Endothelial cell of umbilical vein (primary cell): ENCODE measurements around the gene C3orf62. TPM values are rescaled to one million over a fixed set of nuclear protein-coding genes. Genes with fewer than 3 reads are reported as not detected.

Experiments
- BruUV-seq: library from RNA; stranded (reverse); fragments of 400-500 nt; replicated peaks from 2 replicates; lab custom pipeline; 2021; lab: Mats Ljungman, UMichigan
- CTCF ChIA-PET: fragments of 300-600, 350-600 bp; sonication (Branson Sonifier 250); formaldehyde crosslinking; loops from one replicate; lab custom pipeline; 2021; ENCODE audit warnings: antibody characterized with exemption, inconsistent platforms; lab: Charles Lee
- POLR2A ChIA-PET: fragments of 300-600, 350-600 bp; sonication (Branson Sonifier 250); formaldehyde crosslinking; loops from one replicate; lab custom pipeline; 2021; ENCODE audit warnings: antibody characterized with exemption, inconsistent platforms; lab: Charles Lee
- DNase-seq: peaks from one replicate; pipeline ENCODE4 v3.0.0-alpha.2; 2011; ENCODE audit warnings: low read depth, low spot score
- FAIRE-seq: peaks from 2 replicates; lab custom pipeline; 2011; peaks lifted over from hg19 to GRCh38; lab: Jason Lieb, UNC
- H2AFZ ChIP-seq: 2 replicates; pipeline ENCODE4 v1.6.0; 2012; ENCODE audit warnings: low read depth, low read length, control low read depth, inconsistent platforms
- H3K27ac ChIP-seq: 2 replicates; pipeline ENCODE4 v1.5.1; 2011; ENCODE audit warnings: low read depth, mild to moderate bottlenecking, control low read depth, low read length, moderate library complexity; ENCODE audit not compliant: insufficient read depth
- H3K27me3 ChIP-seq, 2 experiments: 2 replicates each; pipeline versions ENCODE4 v1.6.0 to v1.6.1; 2011; ENCODE audit warnings: low read length in 2 of 2, mixed read lengths in 1 of 2; ENCODE audit not compliant: control insufficient read depth in 2 of 2, insufficient read depth in 2 of 2
- H3K36me3 ChIP-seq, 2 experiments: 2 replicates in 1 of 2; 3 replicates in 1 of 2; pipeline ENCODE4 v1.5.1; 2011; ENCODE audit warnings: low read length in 2 of 2, mild to moderate bottlenecking in 1 of 2, moderate library complexity in 1 of 2; ENCODE audit not compliant: control insufficient read depth in 2 of 2, insufficient read depth in 2 of 2; ENCODE audit errors: extremely low read depth in 1 of 2
- H3K4me1 ChIP-seq: 3 replicates; pipeline ENCODE4 v1.5.1; 2011; ENCODE audit warnings: mild to moderate bottlenecking, low read length; ENCODE audit not compliant: control insufficient read depth, insufficient read depth; ENCODE audit errors: extremely low read depth
- H3K4me2 ChIP-seq: 2 replicates; pipeline ENCODE4 v1.6.1; 2011; ENCODE audit warnings: low read length, control low read depth, mixed read lengths; ENCODE audit not compliant: insufficient read depth
- H3K4me3 ChIP-seq, 3 experiments: fragments of 200-600 bp in 1 of 3; sonication (generic), shearing (Covaris generic) in 1 of 3; replicated peaks in 1 of 3; 2 replicates each; pipeline ENCODE4 v1.5.1; 2011 to 2016; ENCODE audit warnings: control low read depth in 3 of 3, low read length in 3 of 3, mild to moderate bottlenecking in 2 of 3, inconsistent platforms in 1 of 3, low read depth in 1 of 3, moderate library complexity in 1 of 3; ENCODE audit not compliant: insufficient read depth in 1 of 3
- H3K79me2 ChIP-seq: 2 replicates; pipeline ENCODE4 v1.6.0; 2012; ENCODE audit warnings: low read length, inconsistent platforms; ENCODE audit not compliant: control insufficient read depth, insufficient read depth
- H3K9ac ChIP-seq: replicated peaks from 2 replicates; pipeline ENCODE3; 2011; ENCODE audit warnings: low read length, control low read depth; ENCODE audit not compliant: insufficient read depth; ENCODE audit errors: extremely low read depth
- H3K9me1 ChIP-seq: replicated peaks from 3 replicates; pipeline ENCODE4 v1.6.0; 2011; ENCODE audit warnings: mild to moderate bottlenecking, low read length; ENCODE audit not compliant: control insufficient read depth, insufficient read depth; ENCODE audit errors: extremely low read depth
- H3K9me3 ChIP-seq: replicated peaks from 2 replicates; pipeline ENCODE4 v1.5.1; 2012; ENCODE audit warnings: low read length, inconsistent platforms; ENCODE audit not compliant: control insufficient read depth, insufficient read depth
- H4K20me1 ChIP-seq: replicated peaks from 2 replicates; pipeline ENCODE3; 2011; ENCODE audit warnings: mild to moderate bottlenecking, low read length; ENCODE audit not compliant: control insufficient read depth, insufficient read depth; ENCODE audit errors: extremely low read depth
- EZH2 ChIP-seq: IDR thresholded peaks from 2 replicates; pipeline ENCODE4 v1.6.1; 2012; ENCODE audit warnings: borderline replicate concordance, low read depth, mild to moderate bottlenecking, moderate library complexity, low read length, inconsistent platforms; ENCODE audit not compliant: severe bottlenecking
- FOS ChIP-seq: IDR thresholded peaks from 2 replicates; pipeline ENCODE4 v1.6.1; 2011; ENCODE audit warnings: mild to moderate bottlenecking, low read length, moderate library complexity, borderline replicate concordance; ENCODE audit not compliant: insufficient read depth
- GATA2 ChIP-seq: IDR thresholded peaks from 2 replicates; pipeline ENCODE4 v1.7.0; 2011; ENCODE audit warnings: low read depth, mild to moderate bottlenecking, moderate library complexity, mixed read lengths, low read length; ENCODE audit not compliant: insufficient read length, insufficient read depth
- JUN ChIP-seq: IDR thresholded peaks from 2 replicates; pipeline ENCODE4 v1.6.1; 2011; ENCODE audit warnings: borderline replicate concordance, low read depth; ENCODE audit not compliant: insufficient read length, insufficient read depth
- MAX ChIP-seq: IDR thresholded peaks from 2 replicates; pipeline ENCODE4 v1.6.1; 2011; ENCODE audit not compliant: insufficient read depth, insufficient read length
- MYC ChIP-seq: IDR thresholded peaks from one replicate; pipeline ENCODE4 v1.6.1; 2011; ENCODE audit warnings: mild to moderate bottlenecking, low read depth, low read length
- POLR2A ChIP-seq: IDR thresholded peaks from 2 replicates; pipeline ENCODE4 v1.6.1; 2012; ENCODE audit warnings: low read depth, mild to moderate bottlenecking, control low read depth, low read length
- POLR2AphosphoS5 ChIP-seq: IDR thresholded peaks from 2 replicates; pipeline ENCODE4 v1.6.1; 2012; ENCODE audit warnings: low read depth, mild to moderate bottlenecking, control low read depth, low read length, moderate library complexity; ENCODE audit not compliant: insufficient read depth
- dilution Hi-C: fragments of 300-500 bp; cut with MboI; formaldehyde crosslinking; loops from one replicate; pipeline ENCODE4 v1.15.0; 2019; ENCODE audit warnings: low sequenced_read_pairs; ENCODE audit not compliant: extremely low pct_ligation_motif_present
- intact Hi-C: fragments of 100-400 bp; cut with micrococcal nuclease; formaldehyde crosslinking; loops from one replicate; pipeline ENCODE4 v1.10.0; 2022
- polyA plus RNA-seq, 4 experiments: library from polyadenylated mRNA; depleted of rRNA in 3 of 4; stranded (reverse) in 3 of 4; unstranded in 1 of 4; fragments of >200 nt; gene quantifications; 2 replicates each; pipeline versions ENCODE4 v1.2.1 to v1.2.3, GENCODE V29; 2011 to 2012; ENCODE audit warnings: missing spikeins in 1 of 4
- total RNA-seq: library from RNA; stranded (reverse); gene quantifications from 2 replicates; pipeline ENCODE4 v1.2.3, GENCODE V29; 2021
- TF ChIP-seq, protein P1 (sequence below), 2 donors: IDR thresholded peaks; 1 replicate in 1 of 2; 2 replicates in 1 of 2; pipeline ENCODE4 v1.5.1; 2011; ENCODE audit warnings: low read length in 2 of 2, mild to moderate bottlenecking in 2 of 2, moderate library complexity in 2 of 2, control low read depth in 1 of 2, inconsistent platforms in 1 of 2, low read depth in 1 of 2; ENCODE audit not compliant: insufficient read depth in 1 of 2; ENCODE audit errors: extremely low read depth in 1 of 2

Gene C3orf62
- total and polyA plus RNA-seq, 2 donors (not counting 3 experiments of a cell fraction or from before 2014, with no cell fraction given), result 2.8 to 5.6 TPM

DNA sequence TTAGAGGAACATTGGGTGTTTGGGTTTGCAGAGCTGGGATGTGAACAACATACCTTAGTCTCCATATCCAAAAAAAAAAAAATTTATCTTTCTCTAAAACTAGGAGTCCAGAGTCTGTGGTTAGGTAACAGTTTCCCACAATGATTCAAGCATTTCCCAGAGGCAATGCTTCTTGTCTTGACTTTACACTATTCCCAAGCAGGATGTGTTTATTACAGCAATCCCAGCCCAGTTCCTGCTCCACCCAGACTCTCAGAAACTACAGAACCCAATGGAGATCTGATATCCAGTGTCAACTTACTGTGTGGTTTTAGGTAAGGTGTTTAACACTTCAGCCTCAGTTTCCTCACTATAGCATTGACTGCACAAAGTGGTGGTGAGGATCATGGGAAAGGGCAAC, 2.3 kb upstream of the C3orf62 start:
- ChIA-PET CTCF (interaction anchor here (1.1 to 3.2 kb wide), 3 partner anchors 15 to 170 kb away, joined by 4 to 44 read pairs (median 12); partner anchors contain the start of gene KLHDC8B), POLR2A (no interaction called here)
- no TSS peak for BruUV-seq
- FAIRE-seq (no peak), DNase-seq (peak; percentile 36)
- Histone ChIP-seq H3K4me1 (peaks cover 18% of the 10 kb centered on the region), H3K27me3 (no peaks in the 10 kb centered on the region), H3K79me2 (no peaks in the 10 kb centered on the region), H3K4me2 (no peak overlapping the region), H3K27ac (no peak overlapping the region), H3K4me3 (no peak overlapping the region), H4K20me1 (no peaks in the 10 kb centered on the region), H3K36me3 (peaks cover 9 to 18% of the 10 kb centered on the region in 2 experiments), H3K9ac (no peak overlapping the region), H2AFZ (no peak overlapping the region), H3K9me1 (no peaks in the 10 kb centered on the region), H3K9me3 (no peaks in the 10 kb centered on the region)
- intact Hi-C loops (no loop called here), dilution Hi-C loops (no loop called here)
- no peak for TF ChIP-seq GATA2
- TF ChIP-seq FOS, result no peak
- TF ChIP-seq MAX, result no peak
- TF ChIP-seq JUN, result no peak
- TF ChIP-seq EZH2, result no peak
- no peak for TF ChIP-seq MYC
- no peak for TF ChIP-seq POLR2AphosphoS5
- TF ChIP-seq, protein P1, sequence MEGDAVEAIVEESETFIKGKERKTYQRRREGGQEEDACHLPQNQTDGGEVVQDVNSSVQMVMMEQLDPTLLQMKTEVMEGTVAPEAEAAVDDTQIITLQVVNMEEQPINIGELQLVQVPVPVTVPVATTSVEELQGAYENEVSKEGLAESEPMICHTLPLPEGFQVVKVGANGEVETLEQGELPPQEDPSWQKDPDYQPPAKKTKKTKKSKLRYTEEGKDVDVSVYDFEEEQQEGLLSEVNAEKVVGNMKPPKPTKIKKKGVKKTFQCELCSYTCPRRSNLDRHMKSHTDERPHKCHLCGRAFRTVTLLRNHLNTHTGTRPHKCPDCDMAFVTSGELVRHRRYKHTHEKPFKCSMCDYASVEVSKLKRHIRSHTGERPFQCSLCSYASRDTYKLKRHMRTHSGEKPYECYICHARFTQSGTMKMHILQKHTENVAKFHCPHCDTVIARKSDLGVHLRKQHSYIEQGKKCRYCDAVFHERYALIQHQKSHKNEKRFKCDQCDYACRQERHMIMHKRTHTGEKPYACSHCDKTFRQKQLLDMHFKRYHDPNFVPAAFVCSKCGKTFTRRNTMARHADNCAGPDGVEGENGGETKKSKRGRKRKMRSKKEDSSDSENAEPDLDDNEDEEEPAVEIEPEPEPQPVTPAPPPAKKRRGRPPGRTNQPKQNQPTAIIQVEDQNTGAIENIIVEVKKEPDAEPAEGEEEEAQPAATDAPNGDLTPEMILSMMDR (IDR thresholded peaks at IDR 0.05; ENCODE audit: extremely low read depth in 1 of 2, insufficient read depth in 1 of 2, low read depth in 1 of 2, low read length in 2 of 2), result no peak
- no peak for TF ChIP-seq POLR2A
